Loucy (cell line): Measurements from ENCODE around the gene ZNF384.
A peak's percentile ranks its signal among the peaks of the same experiment; 100 is the strongest.

Source experiments
- H2AFZ ChIP-seq: fragments of 200-600 bp; sonication (generic); 2 replicates; pipeline ENCODE4 v1.6.0; 2016; ENCODE audit warnings: antibody characterized with exemption, mild to moderate bottlenecking, low read length, moderate library complexity
- H3F3A ChIP-seq: fragments of 200-600 bp; 2 replicates; pipeline ENCODE4 v1.6.0; 2016; ENCODE audit warnings: antibody characterized with exemption, low read depth, mild to moderate bottlenecking
- H3K27me3 ChIP-seq: fragments of 200-600 bp; sonication (generic); 2 replicates; pipeline ENCODE4 v1.6.1; 2014; ENCODE audit warnings: low read length, mild to moderate bottlenecking; ENCODE audit not compliant: insufficient read depth, poor library complexity, severe bottlenecking
- H3K36me3 ChIP-seq: fragments of 200-600 bp; sonication (generic); 2 replicates; pipeline ENCODE4 v1.6.1; 2016; ENCODE audit warnings: low read length; ENCODE audit not compliant: insufficient read depth
- H3K4me1 ChIP-seq: fragments of 200-600 bp; sonication (generic); 2 replicates; pipeline ENCODE4 v1.5.1; 2014; ENCODE audit warnings: low read length, mild to moderate bottlenecking; ENCODE audit not compliant: insufficient read depth, poor library complexity, severe bottlenecking
- H3K4me2 ChIP-seq: fragments of 200-600 bp; sonication (generic); 2 replicates; pipeline ENCODE4 v1.6.0; 2014; ENCODE audit warnings: antibody characterized with exemption, low read length, low read depth, mild to moderate bottlenecking; ENCODE audit not compliant: poor library complexity, severe bottlenecking
- H3K4me3 ChIP-seq: fragments of 200-600 bp; sonication (generic); 2 replicates; pipeline ENCODE4 v1.5.1; 2014; ENCODE audit warnings: low read length, mild to moderate bottlenecking, mixed read lengths; ENCODE audit not compliant: poor library complexity, severe bottlenecking
- H3K79me2 ChIP-seq: fragments of 200-600 bp; sonication (generic); 2 replicates; pipeline ENCODE4 v1.6.1; 2014; ENCODE audit warnings: low read length; ENCODE audit not compliant: insufficient read depth
- H3K9ac ChIP-seq: fragments of 200-600 bp; sonication (generic); 2 replicates; pipeline ENCODE4 v1.6.0; 2014; ENCODE audit warnings: mild to moderate bottlenecking, low read depth, low read length, moderate library complexity; ENCODE audit not compliant: poor library complexity, severe bottlenecking
- H3K9me2 ChIP-seq: fragments of 200-600 bp; sonication (generic); replicated peaks from 2 replicates; pipeline ENCODE4 v1.6.1; 2016; ENCODE audit warnings: low read depth, low read length, mixed read lengths
- H3K9me3 ChIP-seq: fragments of 200-600 bp; sonication (generic); 2 replicates; pipeline ENCODE4 v1.6.1; 2014; ENCODE audit warnings: mild to moderate bottlenecking, antibody characterized with exemption, low read length, low read depth; ENCODE audit not compliant: insufficient read depth
- H4K20me1 ChIP-seq: fragments of 200-600 bp; sonication (generic); 2 replicates; pipeline ENCODE4 v1.6.0; 2014; ENCODE audit warnings: antibody characterized with exemption, low read length, mild to moderate bottlenecking; ENCODE audit not compliant: insufficient read depth, poor library complexity, severe bottlenecking
- CTCF ChIP-seq: fragments of 200-600 bp; sonication (generic); conservative IDR thresholded peaks from 2 replicates; pipeline ENCODE4 v1.5.1; 2014; ENCODE audit warnings: mild to moderate bottlenecking, antibody characterized with exemption, low read length
- EZH2phosphoT487 ChIP-seq: fragments of 200-600 bp; IDR thresholded peaks from 2 replicates; pipeline ENCODE4 v1.6.1; 2018; ENCODE audit warnings: antibody characterized with exemption, mild to moderate bottlenecking, moderate library complexity, borderline replicate concordance

The ZNF384 gene

DNA sequence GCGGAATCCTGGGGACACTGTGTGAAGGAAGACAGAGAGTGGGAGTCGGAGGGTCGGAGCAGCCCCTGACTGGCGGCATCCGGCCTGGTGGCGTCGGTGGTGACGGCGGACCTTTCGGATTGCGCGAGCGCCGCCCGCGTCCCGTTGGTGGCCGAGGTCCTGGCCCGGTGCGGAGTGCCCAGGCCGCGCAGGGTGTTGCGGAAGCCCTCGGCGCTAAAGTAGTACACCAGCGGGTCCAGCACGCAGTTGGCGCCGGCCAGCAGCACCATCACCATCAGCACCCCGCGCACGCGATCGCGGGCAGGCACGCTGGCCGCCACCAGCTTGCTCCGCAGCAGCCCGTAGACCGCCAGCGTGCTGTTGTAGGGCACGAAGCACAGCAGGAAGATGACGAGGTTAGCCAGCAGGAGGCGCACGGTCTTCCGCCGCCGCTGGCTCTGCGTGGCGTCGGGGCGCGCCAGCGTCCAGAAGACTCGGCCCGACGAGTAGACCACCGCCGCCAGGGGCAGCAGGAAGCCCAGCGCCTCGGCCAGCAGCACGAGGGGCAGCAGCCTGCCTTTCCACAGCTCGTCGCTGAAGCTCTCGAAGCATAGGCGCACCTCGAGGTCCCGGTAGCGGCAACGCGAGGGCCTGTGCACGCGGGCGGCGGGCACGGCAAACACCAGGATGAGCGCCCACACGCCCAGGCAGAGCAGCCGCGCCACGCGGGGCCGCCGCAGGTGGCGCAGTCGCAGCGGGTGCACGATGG is 68.9 kb downstream of the ZNF384 start:
- no peak overlapping the region for H2AFZ ChIP-seq
- no peaks in the 10 kb centered on the region for H3K9me2 ChIP-seq
- H3K9me3 ChIP-seq, result no peaks in the 10 kb centered on the region
- H3F3A ChIP-seq, result peaks cover 11% of the 10 kb centered on the region
- no peak overlapping the region for H3K9ac ChIP-seq
- peaks cover 4% of the 10 kb centered on the region for H3K4me1 ChIP-seq
- no peaks in the 10 kb centered on the region for H4K20me1 ChIP-seq
- TF ChIP-seq EZH2phosphoT487, result no peak
- TF ChIP-seq CTCF, result 0 out of 2 replicates have a peak, but pooled peaks have one; percentile 7
- H3K4me2 ChIP-seq, result no peak overlapping the region
- H3K79me2 ChIP-seq, result peaks cover 11% of the 10 kb centered on the region; the same call in 1 of the 2 replicates
- no peak overlapping the region for H3K4me3 ChIP-seq
- no peaks in the 10 kb centered on the region for H3K27me3 ChIP-seq
- H3K36me3 ChIP-seq, result peaks cover 25% of the 10 kb centered on the region; the same call in 1 of the 2 replicates

- Histone ChIP-seq H2AFZ (no peak overlapping the region), H3F3A (peaks cover 21% of the 10 kb centered on the region), H3K4me2 (no peak overlapping the region), H3K36me3 (peaks cover 25% of the 10 kb centered on the region; the same call in 1 of the 2 replicates), H3K79me2 (peaks cover 4% of the 10 kb centered on the region; the same call in 1 of the 2 replicates), H3K9me3 (no peaks in the 10 kb centered on the region), H3K4me1 (peaks cover 12% of the 10 kb centered on the region), H3K9me2 (no peaks in the 10 kb centered on the region), H3K27me3 (no peaks in the 10 kb centered on the region), H3K9ac (no peak overlapping the region), H4K20me1 (no peaks in the 10 kb centered on the region), H3K4me3 (no peak overlapping the region)
- no peak for TF ChIP-seq EZH2phosphoT487
Observed at GRCh38 chr12:6618483-6619225, 70.5 kb downstream of the ZNF384 start.
